GM20000 (cell line): Measurements from ENCODE around the gene QKI.
A peak's percentile ranks its signal among the peaks of the same experiment; 100 is the strongest.

Experiments used
- DNase-seq: peaks from one replicate; pipeline ENCODE4 v3.0.0; 2012; ENCODE audit warnings: low spot score
- TF ChIP-seq, protein P1 (sequence below): IDR thresholded peaks from 2 replicates; pipeline ENCODE4 v1.5.1; 2012; ENCODE audit warnings: mild to moderate bottlenecking, control low read depth; ENCODE audit errors: extremely low read depth, missing control alignments

The QKI gene

DNA sequence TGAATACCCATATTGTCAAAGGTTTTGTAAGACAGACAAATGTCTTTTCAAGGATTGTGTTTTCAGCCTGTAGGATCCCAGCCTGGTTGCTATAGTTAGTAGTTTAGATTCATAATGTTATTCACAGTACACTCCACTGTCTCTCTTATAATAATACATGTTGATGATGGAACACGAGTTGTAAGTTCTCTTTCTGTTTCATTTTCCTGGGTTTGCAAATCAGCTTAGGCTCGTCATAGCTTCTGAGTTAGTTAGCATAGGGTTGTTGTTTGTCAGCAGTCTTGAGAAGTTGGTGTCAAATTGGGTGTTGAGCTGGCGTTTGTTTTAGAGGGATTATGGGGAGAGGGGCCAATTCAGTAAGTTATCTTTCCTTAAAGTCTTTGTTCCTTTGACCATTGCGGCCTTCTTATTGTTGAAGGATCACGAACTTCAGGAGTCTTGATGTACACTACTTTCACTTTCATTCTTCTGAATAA, 45.8 kb downstream of the QKI start:
- TF ChIP-seq, protein P1, sequence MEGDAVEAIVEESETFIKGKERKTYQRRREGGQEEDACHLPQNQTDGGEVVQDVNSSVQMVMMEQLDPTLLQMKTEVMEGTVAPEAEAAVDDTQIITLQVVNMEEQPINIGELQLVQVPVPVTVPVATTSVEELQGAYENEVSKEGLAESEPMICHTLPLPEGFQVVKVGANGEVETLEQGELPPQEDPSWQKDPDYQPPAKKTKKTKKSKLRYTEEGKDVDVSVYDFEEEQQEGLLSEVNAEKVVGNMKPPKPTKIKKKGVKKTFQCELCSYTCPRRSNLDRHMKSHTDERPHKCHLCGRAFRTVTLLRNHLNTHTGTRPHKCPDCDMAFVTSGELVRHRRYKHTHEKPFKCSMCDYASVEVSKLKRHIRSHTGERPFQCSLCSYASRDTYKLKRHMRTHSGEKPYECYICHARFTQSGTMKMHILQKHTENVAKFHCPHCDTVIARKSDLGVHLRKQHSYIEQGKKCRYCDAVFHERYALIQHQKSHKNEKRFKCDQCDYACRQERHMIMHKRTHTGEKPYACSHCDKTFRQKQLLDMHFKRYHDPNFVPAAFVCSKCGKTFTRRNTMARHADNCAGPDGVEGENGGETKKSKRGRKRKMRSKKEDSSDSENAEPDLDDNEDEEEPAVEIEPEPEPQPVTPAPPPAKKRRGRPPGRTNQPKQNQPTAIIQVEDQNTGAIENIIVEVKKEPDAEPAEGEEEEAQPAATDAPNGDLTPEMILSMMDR = no peak
- DNase-seq = peak; percentile 49

- DNase-seq = no peak
- TF ChIP-seq, protein P1 = no peak
Measured at GRCh38 chr6:163461696-163462095, 47.2 kb downstream of the QKI start.

- DNase-seq = no peak
- TF ChIP-seq, protein P1 = no peak
Measured at GRCh38 chr6:163463180-163463579, 48.7 kb downstream of the QKI start.

DNA sequence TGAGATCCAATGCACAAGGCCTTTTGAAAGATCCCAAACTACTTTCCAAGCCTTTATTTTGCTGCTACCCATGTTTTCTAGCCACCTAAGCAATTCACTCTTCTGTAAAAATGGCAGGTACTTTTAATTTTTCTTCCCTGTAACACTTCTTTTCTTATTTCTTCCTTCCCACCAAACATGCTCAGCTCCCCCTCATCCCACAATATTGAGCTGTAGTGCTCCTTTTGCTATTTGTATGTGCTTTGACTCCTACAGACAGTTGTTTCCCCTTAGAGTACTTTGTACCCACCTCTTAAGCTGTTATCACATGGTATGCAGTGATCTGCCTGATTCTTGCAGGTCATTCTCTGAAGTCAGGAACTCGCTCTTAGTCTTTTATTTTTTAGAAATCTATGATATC, 49.3 kb downstream of the QKI start:
- DNase-seq = no peak
- TF ChIP-seq, protein P1 = no peak

GRCh38 chr6:163466839-163467390, 52.4 kb downstream of the QKI start:
- DNase-seq = no peak
- TF ChIP-seq, protein P1 = no peak

GRCh38 chr6:163468738-163469137, 54.2 kb downstream of the QKI start:
- no peak for DNase-seq
- TF ChIP-seq, protein P1 = no peak

GRCh38 chr6:163469459-163469985, 55.0 kb downstream of the QKI start:
- TF ChIP-seq, protein P1 = no peak
- DNase-seq = no peak
